ENCODE data around the gene EIF4B.

The EIF4B gene

DNA sequence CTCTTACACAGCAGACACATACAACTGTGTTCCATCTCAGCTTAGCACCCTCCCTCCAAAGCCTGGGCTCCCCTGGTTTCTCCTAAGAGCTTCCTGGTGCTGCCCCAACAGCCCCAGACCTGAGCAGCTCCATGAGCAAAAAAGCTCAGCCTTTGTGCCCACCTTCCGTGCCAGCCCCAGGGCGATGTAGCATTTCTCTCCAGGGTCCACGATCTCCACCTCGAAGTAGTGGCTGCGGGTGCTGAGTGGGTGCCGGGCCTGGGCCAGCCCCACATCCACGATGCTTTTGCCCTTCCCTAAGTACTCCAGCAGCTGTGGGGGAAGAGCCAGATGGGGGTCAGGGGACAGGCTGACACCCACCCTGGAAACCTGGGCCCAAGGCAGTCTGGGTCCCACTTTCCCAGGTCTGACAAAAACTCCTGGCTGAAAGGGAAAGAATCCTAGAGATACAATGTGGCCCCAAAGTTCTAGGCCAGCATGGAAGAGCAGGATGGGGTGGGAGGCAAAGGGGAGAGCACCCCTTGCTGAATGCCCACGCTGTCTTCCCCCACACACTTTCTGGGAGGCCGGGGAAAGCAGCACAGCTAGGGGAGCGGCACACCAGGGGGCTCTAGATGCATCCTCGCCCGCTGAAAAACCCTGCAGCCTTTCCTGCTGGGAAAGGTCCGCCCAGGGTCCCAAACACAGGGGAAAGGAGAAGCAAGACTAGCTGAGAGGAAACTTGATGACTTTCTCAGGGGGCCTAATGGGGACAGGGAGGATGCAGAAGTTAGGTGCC is 61.9 kb downstream of the EIF4B start:
- no peak overlapping the region for H2BK120ac ChIP-seq (ENCODE audit: insufficient read depth, low read length, poor library complexity)
- no peak overlapping the region for H3K23ac ChIP-seq (ENCODE audit: low read length)
- H4K91ac ChIP-seq (ENCODE audit: low read depth, low read length): no peak overlapping the region
- H3K14ac ChIP-seq (ENCODE audit: low read length): no peak overlapping the region
- H3K4ac ChIP-seq (ENCODE audit: low read depth, low read length): no peak overlapping the region
- H4K12ac ChIP-seq (ENCODE audit: low read depth, low read length): no peak overlapping the region
- peaks cover 4% of the 10 kb centered on the region for H3K9me3 ChIP-seq (ENCODE audit: insufficient read depth, low read depth, low read length)
- no peak overlapping the region for H2BK12ac ChIP-seq (ENCODE audit: low read length)
- no CpG with 5 or more reads among the region's 13 CpGs for WGBS (ENCODE audit: extremely low coverage, insufficient coverage, insufficient read length)
- H3K18ac ChIP-seq (ENCODE audit: low read length): no peak overlapping the region
- no peak overlapping the region for H4K8ac ChIP-seq (ENCODE audit: low read depth, low read length)
- no peak overlapping the region for H3K27ac ChIP-seq (ENCODE audit: low read depth, low read length)
- no peaks in the 10 kb centered on the region for H3K27me3 ChIP-seq (ENCODE audit: insufficient read depth, low read length)
- DNase-seq: no peak
- no peaks in the 10 kb centered on the region for H3K4me1 ChIP-seq (ENCODE audit: control insufficient read depth in 1 of 2, insufficient read depth in 2 of 2, low read length in 2 of 2)
- H3K4me3 ChIP-seq (ENCODE audit: low read depth, low read length): no peak overlapping the region
- H2AFZ ChIP-seq (ENCODE audit: insufficient read depth, low read length, poor library complexity): no peak overlapping the region
- no peak overlapping the region for H2BK5ac ChIP-seq (ENCODE audit: low read depth, low read length, poor library complexity)
- no peak overlapping the region for H2AK5ac ChIP-seq (ENCODE audit: low read length)
- no peaks in the 10 kb centered on the region for H3K79me1 ChIP-seq (ENCODE audit: low read length)
- peaks cover 14 to 20% of the 10 kb centered on the region in 2 experiments for H3K36me3 ChIP-seq (ENCODE audit: control insufficient read depth in 1 of 2, insufficient read depth in 2 of 2, low read length in 2 of 2)
- H3K9ac ChIP-seq (ENCODE audit: low read length): no peak overlapping the region
- no peaks in the 10 kb centered on the region for H3K79me2 ChIP-seq (ENCODE audit: control insufficient read depth, insufficient read depth, low read length, poor library complexity)
- no peak overlapping the region for H3K4me2 ChIP-seq (ENCODE audit: low read length)

DNA sequence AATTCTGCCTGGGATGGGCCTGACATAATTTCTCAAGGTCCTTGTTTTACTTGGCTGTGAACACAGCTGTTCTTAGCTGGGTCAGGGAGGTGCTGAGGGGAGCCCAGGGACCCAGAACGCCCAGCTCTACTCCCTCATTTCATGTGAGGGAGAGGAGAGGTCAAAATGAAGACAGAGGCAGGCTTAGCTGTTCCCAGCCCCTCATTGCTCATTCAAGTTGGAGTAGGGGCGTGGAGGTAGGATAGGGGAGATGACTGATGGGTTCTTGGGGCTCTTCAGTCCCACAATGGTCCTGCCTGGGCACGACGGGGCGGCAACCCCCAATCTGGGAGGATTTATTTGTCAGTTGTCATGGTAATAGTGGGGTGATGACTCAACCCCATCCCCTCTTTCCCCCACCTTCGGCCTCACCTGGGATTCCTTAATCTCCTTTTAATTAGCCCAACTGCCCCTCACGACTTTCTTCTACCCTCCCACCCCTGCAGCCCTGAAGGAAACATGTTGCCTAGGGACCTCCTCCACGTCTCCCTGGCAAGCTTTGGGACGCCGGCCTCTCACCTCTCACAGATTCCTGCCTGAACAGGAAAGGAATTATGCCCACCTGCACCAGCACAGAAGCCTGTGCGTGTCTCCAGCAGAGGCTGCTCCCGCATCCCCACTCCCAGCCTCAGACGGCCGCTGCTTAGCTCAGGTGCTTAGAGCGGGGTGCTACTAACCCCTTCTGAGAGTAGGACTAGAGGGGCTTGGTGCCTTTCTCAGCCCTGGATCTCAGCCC is 62.7 kb downstream of the EIF4B start:
- H3K23ac ChIP-seq (ENCODE audit: low read length): no peak overlapping the region
- no peak overlapping the region for H3K14ac ChIP-seq (ENCODE audit: low read length)
- no peak overlapping the region for H3K18ac ChIP-seq (ENCODE audit: low read length)
- H4K91ac ChIP-seq (ENCODE audit: low read depth, low read length): no peak overlapping the region
- no peaks in the 10 kb centered on the region for H3K4me1 ChIP-seq (ENCODE audit: control insufficient read depth in 1 of 2, insufficient read depth in 2 of 2, low read length in 2 of 2)
- H3K27me3 ChIP-seq (ENCODE audit: insufficient read depth, low read length): no peaks in the 10 kb centered on the region
- H3K4me2 ChIP-seq (ENCODE audit: low read length): no peak overlapping the region
- no peak overlapping the region for H2BK120ac ChIP-seq (ENCODE audit: insufficient read depth, low read length, poor library complexity)
- WGBS (ENCODE audit: extremely low coverage, insufficient coverage, insufficient read length): no CpG with 5 or more reads among the region's 15 CpGs
- no peak overlapping the region for H3K9ac ChIP-seq (ENCODE audit: low read length)
- no peak overlapping the region for H2AFZ ChIP-seq (ENCODE audit: insufficient read depth, low read length, poor library complexity)
- no peaks in the 10 kb centered on the region for H3K79me2 ChIP-seq (ENCODE audit: control insufficient read depth, insufficient read depth, low read length, poor library complexity)
- H4K12ac ChIP-seq (ENCODE audit: low read depth, low read length): no peak overlapping the region
- no peak overlapping the region for H2BK12ac ChIP-seq (ENCODE audit: low read length)
- H2AK5ac ChIP-seq (ENCODE audit: low read length): no peak overlapping the region
- H4K8ac ChIP-seq (ENCODE audit: low read depth, low read length): no peak overlapping the region
- H3K9me3 ChIP-seq (ENCODE audit: insufficient read depth, low read depth, low read length): peaks cover 3% of the 10 kb centered on the region
- H3K27ac ChIP-seq (ENCODE audit: low read depth, low read length): no peak overlapping the region
- H2BK5ac ChIP-seq (ENCODE audit: low read depth, low read length, poor library complexity): no peak overlapping the region
- H3K79me1 ChIP-seq (ENCODE audit: low read length): no peaks in the 10 kb centered on the region
- peaks cover 13 to 18% of the 10 kb centered on the region in 2 experiments for H3K36me3 ChIP-seq (ENCODE audit: control insufficient read depth in 1 of 2, insufficient read depth in 2 of 2, low read length in 2 of 2)
- no peak overlapping the region for H3K4me3 ChIP-seq (ENCODE audit: low read depth, low read length)
- H3K4ac ChIP-seq (ENCODE audit: low read depth, low read length): no peak overlapping the region
- DNase-seq: no peak

DNA sequence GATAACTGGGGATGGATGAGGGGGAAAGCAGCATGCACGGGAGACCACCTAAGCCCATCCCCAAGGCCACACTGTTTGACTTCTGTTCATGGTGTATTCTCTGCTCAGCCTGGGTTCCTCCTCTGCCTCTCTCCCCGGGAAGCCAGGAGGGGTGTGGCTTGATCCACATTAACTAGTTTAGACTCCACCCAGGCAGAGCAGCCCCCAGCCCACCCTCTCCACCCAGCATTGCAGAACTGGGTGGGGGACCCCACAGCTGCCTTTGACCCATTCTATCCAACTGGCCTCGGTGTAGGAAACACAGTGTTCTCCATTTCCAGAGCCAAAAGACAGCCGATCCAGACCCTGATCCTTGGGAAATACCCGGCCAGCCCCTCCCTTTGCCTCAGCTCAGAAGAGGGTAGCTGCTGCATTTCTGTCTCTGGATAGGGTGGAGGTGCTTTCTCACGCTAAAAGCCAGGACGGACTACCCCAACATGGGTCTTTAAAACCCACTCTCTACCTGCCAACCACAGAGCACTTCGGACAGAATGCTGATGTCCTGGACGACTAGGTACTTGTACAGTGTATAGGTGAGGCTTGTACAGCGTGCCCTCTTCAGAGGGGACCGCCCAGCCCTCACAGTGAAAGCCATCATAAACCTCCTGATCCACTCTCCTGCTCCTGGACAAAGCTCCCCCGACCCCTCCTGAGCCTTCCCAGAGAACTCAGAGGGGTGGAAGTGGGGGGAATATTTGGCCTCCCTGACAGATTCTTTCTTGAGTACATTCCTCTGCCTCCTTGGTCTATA is 63.6 kb downstream of the EIF4B start:
- DNase-seq: no peak
- Histone ChIP-seq H4K8ac (ENCODE audit: low read depth, low read length) (no peak overlapping the region), H4K91ac (ENCODE audit: low read depth, low read length) (no peak overlapping the region), H3K23ac (ENCODE audit: low read length) (no peak overlapping the region), H3K79me1 (ENCODE audit: low read length) (no peaks in the 10 kb centered on the region), H3K4me3 (ENCODE audit: low read depth, low read length) (no peak overlapping the region), H2BK120ac (ENCODE audit: insufficient read depth, low read length, poor library complexity) (no peak overlapping the region), H3K9ac (ENCODE audit: low read length) (no peak overlapping the region), H2BK5ac (ENCODE audit: low read depth, low read length, poor library complexity) (no peak overlapping the region), H3K4ac (ENCODE audit: low read depth, low read length) (no peak overlapping the region), H3K18ac (ENCODE audit: low read length) (no peak overlapping the region), H2AK5ac (ENCODE audit: low read length) (no peak overlapping the region), H3K4me1 (ENCODE audit: control insufficient read depth in 1 of 2, insufficient read depth in 2 of 2, low read length in 2 of 2) (no peaks in the 10 kb centered on the region), H3K4me2 (ENCODE audit: low read length) (no peak overlapping the region), H3K27ac (ENCODE audit: low read depth, low read length) (no peak overlapping the region), H2BK12ac (ENCODE audit: low read length) (no peak overlapping the region), H3K14ac (ENCODE audit: low read length) (no peak overlapping the region), H3K36me3 (ENCODE audit: control insufficient read depth in 1 of 2, insufficient read depth in 2 of 2, low read length in 2 of 2) (peaks cover 15 to 21% of the 10 kb centered on the region in 2 experiments), H3K9me3 (ENCODE audit: insufficient read depth, low read depth, low read length) (peaks cover 2% of the 10 kb centered on the region), H3K79me2 (ENCODE audit: control insufficient read depth, insufficient read depth, low read length, poor library complexity) (no peaks in the 10 kb centered on the region), H3K27me3 (ENCODE audit: insufficient read depth, low read length) (no peaks in the 10 kb centered on the region), H4K12ac (ENCODE audit: low read depth, low read length) (no peak overlapping the region), H2AFZ (ENCODE audit: insufficient read depth, low read length, poor library complexity) (no peak overlapping the region)
- no CpG with 5 or more reads among the region's 12 CpGs for WGBS (ENCODE audit: extremely low coverage, insufficient coverage, insufficient read length)

DNA sequence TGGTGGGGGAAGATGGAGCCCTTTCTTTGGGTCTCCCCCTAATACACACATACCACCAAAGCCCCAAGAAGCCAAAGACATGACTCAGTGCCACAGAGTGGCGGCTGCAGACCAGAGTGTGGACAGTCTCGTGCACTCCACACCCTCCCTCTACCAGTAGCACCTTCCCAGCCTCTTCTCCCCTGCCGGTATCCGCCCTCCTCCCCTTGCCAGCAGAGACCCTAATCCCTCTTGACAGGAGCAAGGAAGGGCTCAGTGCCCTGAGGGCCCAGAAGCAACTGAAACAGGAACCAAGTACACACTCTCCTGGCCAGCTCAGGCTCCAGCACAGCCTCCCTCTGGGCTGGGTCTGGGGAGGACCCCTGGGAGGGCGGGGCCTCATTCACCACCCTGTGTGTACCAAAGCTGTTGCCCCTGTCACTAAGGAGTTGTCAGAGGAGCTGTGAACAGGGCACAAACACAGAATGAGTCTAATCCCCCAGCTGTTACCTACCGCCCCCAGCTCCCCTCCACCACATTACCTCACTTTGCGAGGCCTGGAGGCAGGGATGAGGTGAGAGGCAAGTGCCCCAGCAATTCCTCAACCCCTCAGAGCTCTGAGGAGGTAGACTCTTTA is 64.7 kb downstream of the EIF4B start:
- WGBS (ENCODE audit: extremely low coverage, insufficient coverage, insufficient read length): no CpG with 5 or more reads among the region's 7 CpGs
- no peak for DNase-seq
- H3K4ac ChIP-seq (ENCODE audit: low read depth, low read length): no peak overlapping the region

More for the DNA sequence above, 64.7 kb downstream of the EIF4B start:
- no peak overlapping the region for H4K91ac ChIP-seq (ENCODE audit: low read depth, low read length)
- H2BK120ac ChIP-seq (ENCODE audit: insufficient read depth, low read length, poor library complexity): no peak overlapping the region
- H3K23ac ChIP-seq (ENCODE audit: low read length): no peak overlapping the region
- no peak overlapping the region for H2BK12ac ChIP-seq (ENCODE audit: low read length)
- no peak overlapping the region for H3K4me2 ChIP-seq (ENCODE audit: low read length)
- peaks cover 2% of the 10 kb centered on the region for H3K9me3 ChIP-seq (ENCODE audit: insufficient read depth, low read depth, low read length)
- H2AFZ ChIP-seq (ENCODE audit: insufficient read depth, low read length, poor library complexity): no peak overlapping the region
- H4K8ac ChIP-seq (ENCODE audit: low read depth, low read length): no peak overlapping the region
- H2BK5ac ChIP-seq (ENCODE audit: low read depth, low read length, poor library complexity): no peak overlapping the region
- H4K12ac ChIP-seq (ENCODE audit: low read depth, low read length): no peak overlapping the region
- H3K4me3 ChIP-seq (ENCODE audit: low read depth, low read length): no peak overlapping the region
- no peak overlapping the region for H2AK5ac ChIP-seq (ENCODE audit: low read length)
- H3K79me2 ChIP-seq (ENCODE audit: control insufficient read depth, insufficient read depth, low read length, poor library complexity): no peaks in the 10 kb centered on the region
- H3K9ac ChIP-seq (ENCODE audit: low read length): no peak overlapping the region
- H3K36me3 ChIP-seq (ENCODE audit: control insufficient read depth in 1 of 2, insufficient read depth in 2 of 2, low read length in 2 of 2): peaks cover 12 to 16% of the 10 kb centered on the region in 2 experiments
- H3K27me3 ChIP-seq (ENCODE audit: insufficient read depth, low read length): no peaks in the 10 kb centered on the region
- no peak overlapping the region for H3K18ac ChIP-seq (ENCODE audit: low read length)
- no peak overlapping the region for H3K27ac ChIP-seq (ENCODE audit: low read depth, low read length)
- H3K4me1 ChIP-seq (ENCODE audit: control insufficient read depth in 1 of 2, insufficient read depth in 2 of 2, low read length in 2 of 2): no peaks in the 10 kb centered on the region
- H3K79me1 ChIP-seq (ENCODE audit: low read length): no peaks in the 10 kb centered on the region
- no peak overlapping the region for H3K14ac ChIP-seq (ENCODE audit: low read length)
